NCI-H2107 treated with DMSO at 0.1 percent for 48 hours (cell line): ENCODE results near the gene PADI1.

Experiments used
- DNase-seq: peaks from one replicate; lab custom pipeline; 2025; ENCODE audit not compliant: unreplicated experiment; lab: John Stamatoyannopoulos, UW

PADI1 gene

DNA sequence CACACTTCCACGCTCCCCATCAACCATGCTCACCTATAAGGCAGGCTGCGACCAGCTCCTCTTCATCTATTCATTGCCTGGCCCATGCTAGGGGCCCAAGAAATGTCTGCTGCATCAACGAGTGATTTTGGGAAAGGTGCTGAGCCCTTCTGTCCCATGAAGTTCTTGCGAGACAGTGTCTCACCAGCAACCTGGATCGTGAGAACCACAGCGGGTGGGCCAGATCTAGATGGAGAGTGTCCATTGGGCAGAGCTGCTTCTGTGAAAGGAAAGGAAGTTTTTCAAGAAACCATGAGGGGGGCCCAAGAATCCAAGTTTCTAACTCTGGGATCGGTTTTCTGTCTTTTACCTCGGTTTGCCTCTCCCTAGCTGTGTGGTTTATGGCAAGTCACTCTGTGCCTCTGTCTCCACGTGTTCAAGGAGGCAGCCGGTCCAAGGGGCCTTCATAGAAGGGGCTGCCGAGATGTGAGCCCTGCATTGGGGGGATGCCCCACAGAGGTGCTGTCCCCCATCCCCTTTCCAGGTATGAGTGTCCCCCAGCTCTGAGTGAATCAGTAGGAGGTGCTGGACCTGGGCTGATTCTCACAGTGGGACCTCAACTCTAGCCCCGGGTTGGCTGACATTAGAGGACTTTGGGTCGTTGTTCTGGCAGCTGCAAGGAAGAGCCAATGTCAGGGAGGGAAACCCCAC lies 8.3 kb upstream of the PADI1 start:
- DNase-seq = no peak

DNA sequence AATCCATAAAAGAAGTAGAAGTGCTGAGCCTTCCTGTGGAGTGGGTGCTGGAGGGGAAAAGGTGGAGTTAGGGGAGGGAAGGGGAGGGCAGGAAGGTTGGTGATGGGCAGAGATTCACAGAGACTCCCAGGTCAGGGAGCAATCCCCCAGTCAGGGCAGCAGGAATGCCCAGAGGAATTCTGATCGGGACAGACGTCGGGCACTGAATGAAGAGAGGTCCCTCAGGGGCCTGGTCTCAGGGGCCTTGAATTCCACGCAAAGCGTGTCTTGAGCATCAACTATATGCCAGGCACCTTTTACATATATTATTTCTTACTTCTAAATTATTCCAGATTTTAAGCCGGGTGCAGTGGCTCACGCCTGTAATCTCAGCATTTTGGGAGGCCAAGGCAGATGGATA lies 7.2 kb upstream of the PADI1 start:
- DNase-seq = no peak

DNA sequence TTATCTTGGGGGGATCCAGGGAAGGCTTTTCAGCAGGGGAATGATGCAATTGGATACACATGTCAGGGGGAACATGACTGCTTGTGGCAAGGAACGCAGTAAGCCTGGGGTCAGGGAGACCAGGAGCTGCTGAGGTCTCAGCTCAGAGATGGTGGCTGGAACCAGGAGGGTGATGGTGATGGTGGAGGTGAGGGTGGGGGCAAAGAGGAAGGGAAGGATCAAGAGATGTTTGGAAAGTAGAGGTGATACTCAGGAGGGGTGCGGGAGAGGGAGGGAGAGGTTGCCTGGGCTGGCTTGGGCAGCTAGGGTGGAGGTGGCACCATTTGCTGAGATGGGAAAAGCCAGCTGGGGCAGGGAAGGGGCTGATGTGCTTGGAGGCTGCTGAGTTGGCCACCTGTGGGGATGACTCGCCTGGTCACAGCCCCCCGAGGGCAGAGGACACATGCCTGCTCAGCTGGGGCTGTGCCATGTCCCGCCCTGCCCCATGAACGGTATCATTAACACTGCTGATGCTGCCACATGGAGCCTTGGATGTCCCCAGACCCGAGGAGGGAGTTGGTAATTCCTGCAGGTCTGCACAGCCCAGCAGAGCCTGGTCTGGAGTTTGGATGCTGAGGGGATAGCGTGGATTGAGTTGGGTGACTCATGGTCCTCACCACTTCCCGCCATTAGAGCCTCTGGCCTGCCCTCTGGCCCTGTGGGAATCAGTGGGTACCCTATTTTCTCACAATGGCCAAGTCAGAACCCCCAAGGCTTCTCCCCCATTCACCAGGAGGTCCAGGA lies 6.3 kb upstream of the PADI1 start:
- no peak for DNase-seq

DNA sequence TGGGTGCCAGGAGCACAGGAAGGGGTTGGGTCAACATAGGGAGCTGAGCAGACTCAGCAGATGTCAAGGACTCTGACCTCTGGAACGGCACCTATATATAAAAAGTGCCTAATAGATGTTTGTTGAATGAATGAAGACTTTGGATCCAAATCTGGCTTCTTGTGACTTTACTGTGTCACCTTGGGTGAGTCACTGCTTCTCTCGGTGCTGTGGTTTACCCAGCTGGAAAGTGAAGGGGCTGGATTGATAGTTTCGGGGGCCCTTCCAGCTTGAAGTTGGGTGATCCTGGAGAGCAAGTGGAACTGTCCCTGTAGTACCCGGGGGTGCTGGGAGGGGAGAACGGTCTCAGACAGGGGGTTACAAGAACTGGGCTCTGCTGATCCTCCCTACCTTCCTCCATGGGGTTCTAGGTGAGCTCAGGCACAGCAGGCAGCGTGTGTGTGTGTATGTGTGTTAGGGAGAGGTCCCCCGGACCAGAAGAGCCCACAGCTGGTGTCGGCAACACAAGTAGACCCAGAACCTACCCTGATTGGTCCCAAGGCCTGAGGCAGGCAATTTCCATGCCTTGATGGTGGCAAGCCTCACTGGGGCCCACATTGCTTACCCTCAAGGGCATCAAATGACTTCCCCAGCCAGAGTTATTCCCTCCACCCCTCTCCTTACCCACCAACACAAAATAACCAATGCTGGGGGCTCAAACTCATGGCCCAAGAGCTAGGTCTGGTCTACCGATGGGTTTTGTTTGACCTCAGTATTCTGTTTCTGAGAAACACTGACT lies 5.5 kb upstream of the PADI1 start:
- DNase-seq = no peak

DNA sequence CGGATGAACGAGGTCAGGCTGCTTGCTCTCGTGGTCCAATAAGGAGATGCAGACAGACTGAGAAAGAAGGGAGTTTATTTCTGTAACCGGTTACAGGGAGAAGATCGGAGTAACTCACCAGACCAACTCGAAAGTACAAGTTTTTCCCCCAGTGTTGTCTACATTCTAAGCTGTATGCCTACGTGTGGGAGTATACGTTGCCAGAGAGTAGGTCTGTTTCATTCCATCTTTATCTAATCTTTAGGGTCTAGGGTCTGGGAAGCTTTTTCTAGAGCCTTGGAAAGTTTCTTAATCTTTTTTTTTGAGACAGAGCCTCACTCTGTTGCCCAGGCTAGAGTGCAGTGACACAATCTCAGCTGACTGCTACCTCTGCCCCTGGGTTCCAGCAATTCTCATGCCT lies 4.7 kb upstream of the PADI1 start:
- DNase-seq = no peak

DNA sequence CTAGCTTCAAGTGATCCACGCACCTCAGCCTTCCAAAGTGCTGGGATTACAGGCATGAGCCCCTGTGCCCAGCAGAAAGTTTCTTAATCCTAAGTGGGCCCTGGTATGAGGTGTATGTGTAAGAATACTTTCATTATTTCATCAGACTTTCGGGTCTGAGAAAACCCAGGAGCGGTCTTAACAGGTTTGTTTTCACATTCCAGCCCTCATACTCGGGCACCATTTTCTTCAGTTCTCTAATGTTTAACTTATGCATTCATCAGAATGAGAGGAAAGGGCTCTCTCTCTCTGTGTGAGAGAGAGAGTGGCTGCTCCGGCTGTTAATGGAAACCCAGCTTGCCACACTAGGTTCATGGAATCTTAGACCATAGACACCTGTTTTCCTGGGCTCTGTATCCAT lies 4.2 kb upstream of the PADI1 start:
- no peak for DNase-seq

DNA sequence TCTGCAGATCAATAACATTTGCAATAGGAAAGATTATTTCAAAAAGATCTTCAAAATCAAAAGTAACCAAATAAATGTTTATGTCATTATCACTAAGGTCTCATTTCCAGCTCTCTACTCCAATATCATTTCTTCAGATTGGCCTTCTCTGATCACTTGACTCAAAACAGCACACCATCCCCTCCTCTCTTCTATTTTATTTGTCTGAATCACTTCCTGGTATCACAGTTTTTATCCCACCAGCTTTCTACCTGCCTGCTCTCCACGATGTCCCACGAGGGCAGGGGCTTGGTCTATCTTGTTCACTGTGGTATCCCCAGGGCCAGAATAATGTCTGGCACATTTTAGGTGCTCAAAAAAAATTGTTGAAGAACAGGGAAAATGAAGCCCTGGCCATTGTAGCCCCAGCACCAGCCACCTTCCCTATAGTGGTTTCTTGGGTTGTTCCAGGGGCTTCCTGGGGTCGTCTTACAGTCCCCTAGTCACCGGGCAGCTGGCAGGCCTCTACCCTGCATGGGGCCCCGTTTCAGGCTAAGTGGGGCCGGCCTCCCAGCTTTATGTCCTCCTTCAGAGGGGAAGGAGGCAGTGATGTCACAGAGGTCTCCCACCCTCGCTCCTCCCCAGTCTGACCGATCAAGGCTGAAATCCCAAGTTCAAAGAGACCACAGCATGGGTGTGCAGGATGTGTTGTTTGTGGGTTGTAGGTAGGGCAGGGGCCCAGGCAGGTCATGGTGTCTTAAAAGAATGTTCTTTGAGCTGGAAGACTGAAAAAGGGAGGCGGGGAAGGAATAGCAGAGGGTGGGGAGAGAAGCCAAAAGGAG lies 3.5 kb upstream of the PADI1 start:
- DNase-seq = no peak

DNA sequence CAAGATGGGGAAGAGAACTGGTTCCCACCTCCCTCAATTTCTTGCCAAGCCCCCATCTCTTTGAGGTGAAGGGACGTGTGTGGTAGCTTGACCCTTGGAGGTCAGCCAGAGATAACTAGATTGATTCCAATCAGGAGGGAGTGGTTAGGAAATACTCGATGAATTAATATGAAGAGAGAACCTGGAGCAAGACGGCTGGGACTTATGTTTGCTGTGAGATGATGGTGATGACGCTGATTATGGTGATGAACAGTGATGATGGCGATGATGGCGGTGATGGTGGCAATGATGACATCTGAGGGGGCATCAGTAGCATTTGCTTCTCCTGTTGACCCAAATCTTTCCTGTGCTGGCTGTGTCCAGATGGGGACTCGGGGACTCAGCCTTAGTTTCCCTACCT lies 724 bp downstream of the PADI1 start:
- no peak for DNase-seq

DNA sequence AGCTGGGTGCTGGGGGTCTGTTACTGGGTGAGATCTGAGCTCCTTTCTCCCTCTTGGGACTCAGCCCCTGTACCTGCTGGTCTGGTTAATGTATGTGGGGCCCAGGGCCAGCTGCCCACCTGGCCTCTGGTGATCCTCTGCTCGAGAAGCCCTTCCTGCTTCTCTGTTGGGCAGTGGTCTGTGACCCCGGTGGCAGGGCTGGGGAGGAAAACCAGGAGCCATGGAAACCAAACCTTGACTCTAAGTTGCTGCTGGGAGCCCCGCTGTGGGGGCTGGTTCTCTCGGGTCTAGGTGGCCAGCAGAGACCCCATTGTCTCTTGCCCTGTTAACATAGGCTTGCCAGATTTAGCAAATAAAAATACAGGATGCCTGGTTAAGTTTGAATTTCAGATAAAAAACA lies 1.3 kb downstream of the PADI1 start:
- DNase-seq = no peak

DNA sequence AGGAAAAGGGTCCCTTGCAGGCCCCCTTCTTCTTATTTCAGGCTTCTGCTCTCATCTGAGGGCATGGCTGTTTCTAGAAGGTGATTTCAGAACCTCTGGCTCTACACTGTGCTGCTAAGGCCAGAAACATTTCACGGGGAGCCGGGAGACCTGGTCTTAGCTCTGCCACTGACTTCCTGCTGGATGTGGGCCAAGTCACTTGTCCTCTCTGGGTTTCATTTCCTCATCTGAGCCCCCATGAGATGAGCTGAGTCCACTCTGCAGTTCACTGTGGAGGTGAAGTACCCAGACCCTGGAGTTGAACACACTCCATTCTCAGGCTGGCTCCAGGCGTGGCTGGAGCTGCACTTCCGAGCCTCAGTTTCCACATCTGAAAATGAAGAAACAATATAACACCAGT lies 2.1 kb downstream of the PADI1 start:
- no peak for DNase-seq

DNA sequence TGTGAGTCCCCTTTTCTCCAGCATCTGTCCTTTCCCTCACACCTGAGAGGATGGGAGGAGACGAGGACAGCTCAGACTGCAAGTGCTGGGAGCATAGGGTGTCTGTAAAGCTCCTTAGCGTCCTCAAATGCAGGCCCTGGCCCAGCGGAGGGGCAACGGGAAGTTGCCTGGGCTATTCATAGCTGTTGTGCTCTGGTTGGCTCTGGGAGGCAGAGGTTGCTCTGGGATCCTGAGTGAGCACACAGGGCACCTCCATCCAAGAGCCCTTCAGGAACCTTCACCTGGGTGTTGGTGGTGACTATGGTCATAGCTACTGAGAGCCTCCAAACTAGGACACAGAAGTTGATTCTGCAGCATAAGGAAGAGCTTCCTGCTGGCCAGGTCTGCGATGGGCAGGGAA lies 2.6 kb downstream of the PADI1 start:
- no peak for DNase-seq

DNA sequence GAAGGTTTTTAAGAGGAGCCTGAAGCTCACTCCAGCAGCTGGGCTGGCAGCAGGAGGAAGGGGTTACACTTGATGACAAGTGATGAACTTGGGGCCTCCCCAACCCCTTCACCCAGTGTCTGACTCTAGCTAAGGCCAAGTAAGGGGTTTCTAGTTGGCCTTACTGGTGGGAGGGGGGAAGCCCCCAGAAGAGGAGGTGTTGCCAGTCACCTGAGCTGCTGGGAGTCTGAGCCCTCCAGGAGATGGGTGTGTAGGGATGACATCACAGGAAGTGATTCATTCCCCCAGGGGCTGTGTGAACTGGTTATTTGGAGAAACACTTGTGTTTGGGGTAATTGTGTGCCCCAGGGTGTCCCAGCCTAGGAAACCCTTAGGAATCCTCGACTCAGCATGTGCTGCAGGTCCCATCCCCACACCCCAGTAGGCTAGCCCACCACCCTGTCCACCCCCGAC lies 3.1 kb downstream of the PADI1 start:
- DNase-seq = no peak

DNA sequence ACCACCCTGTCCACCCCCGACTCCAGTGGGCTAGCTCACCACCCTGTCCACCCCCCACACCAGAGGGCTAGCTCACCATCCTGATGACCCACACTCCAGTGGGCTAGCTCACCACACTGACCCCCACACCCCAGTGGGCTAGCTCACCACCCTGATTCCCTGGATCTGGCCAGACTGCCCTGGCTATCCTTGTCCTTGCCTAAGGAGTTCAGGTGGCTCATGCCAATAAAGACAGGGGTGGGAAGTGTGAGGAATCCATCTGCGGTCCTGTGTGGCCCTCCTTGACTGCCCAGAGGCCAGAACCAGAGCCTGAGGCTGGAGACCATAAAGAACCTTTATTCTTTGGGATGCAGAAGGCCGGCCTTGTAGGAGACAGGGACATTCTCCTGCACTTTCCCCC lies 3.6 kb downstream of the PADI1 start:
- DNase-seq = no peak

DNA sequence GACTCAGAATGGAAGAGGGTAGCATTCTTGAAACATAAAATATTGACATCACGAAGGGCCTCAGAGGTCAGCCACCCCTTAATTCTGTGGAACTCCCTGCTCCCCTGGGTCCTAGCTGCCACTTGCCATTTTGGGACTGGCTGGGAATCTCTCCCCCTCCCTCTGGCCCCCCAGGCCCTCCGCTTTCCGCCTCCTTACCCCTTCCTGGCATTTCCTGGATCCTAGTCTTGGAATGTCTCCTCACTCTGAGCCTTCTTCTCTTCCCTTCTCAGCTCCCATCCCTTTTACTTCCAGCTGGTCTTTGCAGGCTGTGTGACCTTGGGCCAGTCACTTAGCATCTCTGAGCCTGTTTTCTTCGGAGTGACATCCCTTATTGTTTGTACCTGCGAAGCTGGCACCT lies 4.5 kb downstream of the PADI1 start:
- DNase-seq = no peak

DNA sequence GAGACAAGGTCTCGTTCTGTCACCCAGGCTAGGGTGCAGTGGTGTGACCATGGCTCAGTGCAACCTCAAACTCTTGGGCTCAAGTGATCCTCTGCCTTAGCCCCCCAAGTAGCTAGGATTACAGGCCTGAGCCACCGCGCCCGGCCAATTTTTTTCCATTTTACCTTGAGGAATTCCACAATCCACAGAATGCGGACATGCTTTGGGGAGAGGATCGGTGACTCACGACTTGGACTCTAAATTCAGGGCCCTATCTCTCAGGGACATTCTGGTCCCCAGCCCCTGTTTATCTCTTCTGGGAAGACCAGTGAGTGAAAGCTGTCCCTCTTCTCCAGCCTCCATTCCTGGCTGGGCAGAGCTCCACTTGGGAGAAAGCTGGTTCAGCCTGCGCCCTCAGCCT lies 5.2 kb downstream of the PADI1 start:
- no peak for DNase-seq

DNA sequence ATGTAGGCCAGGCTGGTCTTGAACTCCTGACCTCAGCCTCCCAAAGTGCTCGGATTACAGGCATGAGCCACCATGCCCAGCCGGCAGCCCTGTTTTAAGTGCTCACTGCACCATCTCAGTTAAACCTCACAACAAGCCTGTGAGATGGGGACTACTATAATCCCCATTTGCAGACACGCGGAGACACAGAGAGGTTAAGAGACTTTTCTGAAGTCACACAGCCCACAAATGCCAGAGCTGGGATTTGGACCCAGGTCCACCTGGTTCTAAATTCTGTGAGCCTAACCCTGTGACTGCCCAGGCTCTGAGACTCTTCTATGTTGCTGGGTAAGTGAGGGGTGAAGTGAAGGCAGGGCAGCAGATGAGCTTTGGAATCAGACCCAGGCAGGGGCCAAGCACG lies 6.4 kb downstream of the PADI1 start:
- DNase-seq = no peak

DNA sequence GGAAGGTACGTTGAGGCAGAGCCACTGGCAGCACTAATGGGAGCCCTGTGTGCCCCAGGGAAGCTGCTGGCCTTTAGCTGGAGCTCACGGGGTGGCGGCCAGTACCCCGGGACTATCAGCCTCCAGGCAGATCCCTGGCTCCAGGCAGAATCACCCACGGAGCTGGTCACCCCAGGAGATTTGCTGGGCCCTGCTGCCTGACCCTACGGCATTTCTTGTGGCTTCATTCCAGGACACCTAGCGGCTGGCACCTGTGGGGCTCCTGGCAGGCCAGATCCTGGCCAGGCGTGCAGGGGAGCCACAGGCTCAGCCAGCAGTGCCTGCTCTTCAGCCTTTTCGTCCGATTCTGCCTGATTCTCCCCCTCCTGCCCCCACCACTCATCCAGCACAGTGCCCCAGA lies 7.1 kb downstream of the PADI1 start:
- no peak for DNase-seq

DNA sequence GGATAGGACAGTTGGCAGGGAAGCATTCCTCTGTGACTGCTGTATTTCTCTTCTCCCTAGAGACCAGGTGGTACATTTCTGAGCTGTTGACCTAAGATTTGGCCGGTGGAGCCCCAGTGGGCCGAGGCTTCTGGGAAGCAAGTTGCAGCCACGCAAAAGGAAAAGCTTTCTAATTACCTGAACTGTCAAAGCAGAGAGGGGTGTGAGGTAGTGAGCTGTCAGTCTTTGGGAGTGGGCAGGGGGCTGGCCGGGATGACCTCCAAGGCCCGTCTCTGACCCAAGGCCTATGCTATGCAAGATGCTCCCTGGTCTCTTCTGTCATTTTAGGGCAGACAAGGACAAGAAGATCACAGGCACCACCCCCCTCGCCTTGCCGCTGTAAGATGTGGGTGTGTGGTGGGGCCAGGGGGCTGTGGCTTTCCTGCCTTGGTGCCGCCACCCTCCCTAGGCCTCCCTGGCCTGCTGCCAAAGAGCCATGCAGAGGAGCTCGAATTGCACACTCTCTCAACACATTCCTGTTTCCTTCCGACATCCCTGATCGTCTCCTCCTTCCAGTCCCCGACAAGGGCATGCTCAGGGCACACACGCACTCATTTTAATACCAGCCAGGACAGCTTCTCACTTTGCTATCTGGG lies 7.7 kb downstream of the PADI1 start:
- DNase-seq = no peak

DNA sequence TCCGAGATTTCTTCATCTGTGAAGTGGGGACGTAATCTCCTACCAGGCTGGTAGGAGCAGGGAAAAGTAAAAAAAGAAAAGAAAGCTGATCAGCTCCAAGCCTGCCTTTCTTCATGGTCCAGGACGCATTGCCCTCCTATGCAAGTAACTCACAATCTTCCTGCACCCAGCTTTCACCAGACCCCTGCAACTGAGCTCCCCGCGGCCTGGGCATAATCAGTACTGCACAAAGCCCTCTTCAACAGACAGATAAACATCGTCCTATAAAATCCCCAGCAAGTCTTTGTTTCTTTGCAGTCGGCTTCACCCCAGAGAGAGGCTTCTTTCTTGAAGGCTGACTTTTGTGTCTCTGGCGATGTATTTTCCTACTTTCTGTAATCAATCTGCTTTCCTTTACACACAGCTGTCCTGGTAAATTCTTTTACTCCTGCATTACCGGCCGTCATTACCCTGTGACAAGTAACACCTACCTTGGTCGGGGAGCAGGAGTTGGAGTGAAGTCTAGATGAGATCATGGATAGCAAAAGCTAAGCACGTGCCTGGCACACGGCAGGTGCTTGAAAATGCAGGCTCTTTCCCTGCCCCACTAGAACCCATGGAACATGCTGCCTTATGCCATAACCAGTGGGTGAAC lies 8.3 kb downstream of the PADI1 start:
- DNase-seq = no peak

DNA sequence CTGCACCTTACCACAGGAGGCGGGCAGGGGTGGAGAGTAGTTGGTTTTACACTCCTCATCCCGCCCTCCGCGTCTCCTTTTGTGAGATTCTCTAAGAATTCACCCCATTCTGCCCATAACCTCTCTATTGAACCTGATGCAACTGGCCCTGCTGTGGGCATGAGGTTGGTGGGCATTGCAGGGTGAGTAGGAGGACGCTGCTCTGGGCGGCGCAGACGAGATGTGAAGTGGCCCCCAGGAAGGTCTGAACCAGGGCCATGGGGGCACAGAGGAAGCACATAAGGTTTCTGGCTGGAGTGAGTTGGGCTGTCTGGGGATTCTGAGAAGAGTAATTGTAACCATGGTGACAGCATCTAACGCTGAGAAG lies 8.8 kb downstream of the PADI1 start:
- DNase-seq = no peak
